LNCaP clone FGC (cell line): Measurements from ENCODE around the gene GGCT.

Source experiments
- DNase-seq: peaks from one replicate; pipeline ENCODE4 v3.0.0-alpha.2; 2011; ENCODE audit warnings: low read depth
- H3K4me3 ChIP-seq: 2 replicates; pipeline ENCODE4 v1.5.1; 2011; ENCODE audit warnings: mild to moderate bottlenecking, low read depth, low read length, control low read depth
- CTCF ChIP-seq: IDR thresholded peaks from 2 replicates; pipeline ENCODE4 v1.5.1; 2012; ENCODE audit warnings: mild to moderate bottlenecking; ENCODE audit not compliant: control insufficient read depth, insufficient read depth; ENCODE audit errors: extremely low read depth

The GGCT gene

GRCh38 chr7:30504301-30505173 is at the start of gene GGCT:
Gene GGCT (minus strand): TSS chr7:30504829. CDS start chr7:30504709, 120 bp downstream.
- H3K4me3 ChIP-seq = peak within 1 kb of the TSS; percentile 82
- DNase-seq = peak; percentile 98
- no peak for TF ChIP-seq CTCF

GRCh38 chr7:30553546-30553945 is 48.9 kb upstream of the GGCT start:
- no peak for DNase-seq
- no peak overlapping the region for H3K4me3 ChIP-seq
- TF ChIP-seq CTCF = no peak

- TF ChIP-seq CTCF = no peak
- DNase-seq = no peak
- no peak overlapping the region for H3K4me3 ChIP-seq
These were observed 48.5 kb upstream of the GGCT start for GRCh38 chr7:30553141-30553540.

- no peak overlapping the region for H3K4me3 ChIP-seq
- no peak for TF ChIP-seq CTCF
- DNase-seq = no peak
These were observed 47.7 kb upstream of the GGCT start for GRCh38 chr7:30552330-30552729.

- DNase-seq = no peak
- no peak overlapping the region for H3K4me3 ChIP-seq
- no peak for TF ChIP-seq CTCF
These were observed 45.4 kb upstream of the GGCT start for GRCh38 chr7:30549931-30550493.

GRCh38 chr7:30548845-30549244 is 44.2 kb upstream of the GGCT start:
- peak; percentile 43 for DNase-seq
- H3K4me3 ChIP-seq = no peak overlapping the region
- peak; percentile 94 for TF ChIP-seq CTCF
